Measurements from ENCODE around the gene SGMS2.

GRCh38 chr4:107843391-107843790 is 18.7 kb downstream of the SGMS2 start:
- no peak for TF ChIP-seq BCL11A (IDR thresholded peaks at IDR 0.05; ENCODE audit: low read depth, low read length)
- no peak for TF ChIP-seq EP300 (IDR thresholded peaks at IDR 0.05; ENCODE audit: borderline replicate concordance in 1 of 2, control insufficient read depth in 1 of 2, low read depth in 2 of 2, low read length in 2 of 2)
- no peak for TF ChIP-seq RFX5 (IDR thresholded peaks at IDR 0.05; ENCODE audit: low read depth, low read length)
- no peak for TF ChIP-seq HDAC6 (IDR thresholded peaks at IDR 0.05; ENCODE audit: unreplicated experiment)
